Natural killer cell (primary cell): Measurements from ENCODE around the gene SLC49A3. TPM values are rescaled to one million over a fixed set of nuclear protein-coding genes. Genes with fewer than 3 reads are reported as not detected.
A peak's percentile ranks its signal among the peaks of the same experiment; 100 is the strongest.
"Not testable (repeated sequence)": the region's sequence is repeated elsewhere in the genome, so short reads cannot be mapped to it uniquely, and the experiment has no call there.

ENCODE experiments used
- ATAC-seq, 3 donors: fragments of 150-1000 bp in 2 of 3; fragments of 200-7000 bp in 1 of 3; cut with Tn5 transposase; 1 replicate in 1 of 3; 2 replicates in 2 of 3; pipeline ENCODE4 v1.10.0; 2021; ENCODE audit warnings: mild to moderate bottlenecking in 2 of 3, moderate library complexity in 2 of 3
- DNase-seq, 2 donors: peaks; one replicate each; pipeline versions ENCODE4 v3.0.0 to v3.0.0-alpha.2; 2013 to 2021; ENCODE audit warnings: mixed read lengths in 1 of 2
- H3K27ac ChIP-seq: one replicate; pipeline ENCODE4 v1.5.1; 2013; ENCODE audit warnings: mild to moderate bottlenecking, low read length
- H3K27me3 ChIP-seq: one replicate; pipeline ENCODE4 v1.6.1; 2013; ENCODE audit warnings: low read length; ENCODE audit not compliant: control insufficient read depth, insufficient read depth
- H3K36me3 ChIP-seq: one replicate; pipeline ENCODE4 v1.6.1; 2013; ENCODE audit warnings: low read length; ENCODE audit not compliant: control insufficient read depth, insufficient read depth
- H3K4me1 ChIP-seq: one replicate; pipeline ENCODE4 v1.6.1; 2013; ENCODE audit warnings: low read length; ENCODE audit not compliant: control insufficient read depth, insufficient read depth
- H3K4me3 ChIP-seq: one replicate; pipeline ENCODE4 v1.5.1; 2013; ENCODE audit warnings: low read length
- H3K9me3 ChIP-seq: one replicate; pipeline ENCODE4 v1.6.1; 2013; ENCODE audit warnings: low read length; ENCODE audit not compliant: control insufficient read depth, insufficient read depth
- H3K27ac Mint-ChIP-seq, 2 donors: one replicate each; pipeline ENCODE4 v1.8.0; 2022; ENCODE audit warnings: mild to moderate bottlenecking in 2 of 2, mixed read lengths in 2 of 2, moderate library complexity in 1 of 2
- H3K27me3 Mint-ChIP-seq, 2 donors: one replicate each; pipeline ENCODE4 v1.8.0; 2022; ENCODE audit warnings: low read depth in 2 of 2, mixed read lengths in 2 of 2
- H3K36me3 Mint-ChIP-seq: one replicate; pipeline ENCODE4 v1.8.0; 2022; ENCODE audit warnings: mixed read lengths
- H3K4me1 Mint-ChIP-seq, 2 donors: one replicate each; pipeline ENCODE4 v1.8.0; 2022; ENCODE audit warnings: mixed read lengths in 2 of 2
- H3K4me3 Mint-ChIP-seq: one replicate; pipeline ENCODE4 v1.8.0; 2022; ENCODE audit warnings: mild to moderate bottlenecking, moderate library complexity, mixed read lengths
- H3K9me3 Mint-ChIP-seq, 2 donors: one replicate each; pipeline ENCODE4 v1.8.0; 2022; ENCODE audit warnings: mixed read lengths in 2 of 2
- CTCF ChIP-seq: fragments of 200-600 bp; IDR thresholded peaks from one replicate; pipeline ENCODE4 v1.8.0; 2022; ENCODE audit warnings: antibody characterized with exemption
- WGBS: methylation state at CpG from one replicate; pipeline ENCODE4 v1.1.7; 2013; ENCODE audit warnings: missing lambda C conversion rate; ENCODE audit not compliant: insufficient coverage; 5-methylcytosine and 5-hydroxymethylcytosine counted together
- intact Hi-C: fragments of 100-400 bp; cut with micrococcal nuclease; formaldehyde crosslinking; loops from one replicate; pipeline ENCODE4 v1.14.2; 2022
- total RNA-seq, 4 donors: library from RNA; stranded (reverse); fragments of 120-200 nt in 1 of 4; gene quantifications; one replicate each; pipeline versions ENCODE4 v1.2.3 to v1.2.4, GENCODE V29; 2013 to 2022

The SLC49A3 gene
- total RNA-seq, 3 donors from 2014 or later (not counting 1 experiment from before 2014, with no cell fraction given) = 10.0 to 14.9 (median 10.4) TPM

GRCh38 chr4:706834-707598 is 18.1 kb upstream of the SLC49A3 start:
- H3K4me1 Mint-ChIP-seq = peaks cover 13 to 38% of the 10 kb centered on the region in 2 donors
- ATAC-seq = no peak
- no peak for DNase-seq
- Histone ChIP-seq H3K27ac (no peak overlapping the region), H3K27me3 (no peaks in the 10 kb centered on the region), H3K36me3 (no peaks in the 10 kb centered on the region), H3K9me3 (no peaks in the 10 kb centered on the region), H3K4me1 (peaks cover 32% of the 10 kb centered on the region), H3K4me3 (no peak overlapping the region)
- H3K27me3 Mint-ChIP-seq = no peaks in the 10 kb centered on the region
- intact Hi-C loops = loop anchor here (5.0 kb wide), 1 partner anchor 75 kb away; no protein-coding TSS in a partner anchor
- no peaks in the 10 kb centered on the region for H3K9me3 Mint-ChIP-seq
- peak overlapping the region; percentile 31 for H3K4me3 Mint-ChIP-seq
- WGBS = 89% methylated on average over 21 of the region's 21 CpGs
- no peaks in the 10 kb centered on the region for H3K36me3 Mint-ChIP-seq
- TF ChIP-seq CTCF = no peak
- H3K27ac Mint-ChIP-seq = peak overlapping the region in 1 of 2 donors; percentile 63

- DNase-seq, H3K27me3 Mint-ChIP-seq, H3K36me3 ChIP-seq, ATAC-seq, H3K9me3 Mint-ChIP-seq, H3K27me3 ChIP-seq, H3K36me3 Mint-ChIP-seq, H3K4me3 Mint-ChIP-seq, H3K9me3 ChIP-seq: not testable (repeated sequence)
- peak overlapping the region; percentile 70 for H3K27ac ChIP-seq
- peak overlapping the region; percentile 56 for H3K4me3 ChIP-seq
- WGBS = 6% methylated on average over 21 of the region's 21 CpGs
- Mint-ChIP-seq H3K27ac (peak overlapping the region in 1 of 2 donors; percentile 91), H3K4me1 (peaks cover 13 to 38% of the 10 kb centered on the region in 2 donors)
- peaks cover 32% of the 10 kb centered on the region for H3K4me1 ChIP-seq
- intact Hi-C loops = loop anchor here (5.0 kb wide), 1 partner anchor 76 kb away; no protein-coding TSS in a partner anchor
These were observed 17.2 kb upstream of the SLC49A3 start for GRCh38 chr4:706083-706633.

- peak; percentile 95 to 99 (median 97) for ATAC-seq
- DNase-seq = peak; percentile 91 to 96
- H3K27me3 ChIP-seq = no peaks in the 10 kb centered on the region
- H3K9me3 ChIP-seq = no peaks in the 10 kb centered on the region
- peak within 1 kb of the TSS; percentile 68 to 91 for H3K27ac Mint-ChIP-seq
- H3K27me3 Mint-ChIP-seq = no peaks in the 10 kb centered on the region
- H3K27ac ChIP-seq = peak within 1 kb of the TSS; percentile 70
- no peak for TF ChIP-seq CTCF
- intact Hi-C loops = loop anchor here (2.0 to 5.0 kb wide), 2 partner anchors 25 to 77 kb away; no protein-coding TSS in a partner anchor
- H3K36me3 ChIP-seq = no peaks in the 10 kb centered on the region
- H3K36me3 Mint-ChIP-seq = no peaks in the 10 kb centered on the region
- peak within 1 kb of the TSS; percentile 87 for H3K4me3 Mint-ChIP-seq
- H3K4me3 ChIP-seq = peak within 1 kb of the TSS; percentile 56
- peaks cover 32% of the 10 kb centered on the region for H3K4me1 ChIP-seq
- H3K4me1 Mint-ChIP-seq = peaks cover 13 to 37% of the 10 kb centered on the region in 2 donors
- H3K9me3 Mint-ChIP-seq = no peaks in the 10 kb centered on the region
- WGBS = 3% methylated on average over 82 of the region's 82 CpGs
These were observed 16.5 kb upstream of the SLC49A3 start, which contains the start of gene PCGF3 for GRCh38 chr4:705278-706082. Gene PCGF3, plus strand, starts transcription at chr4:705832. Its CDS starts 27,849 bp downstream, at chr4:733681.

- Histone ChIP-seq H3K36me3 (no peaks in the 10 kb centered on the region), H3K27me3 (no peaks in the 10 kb centered on the region), H3K4me1 (peaks cover 34% of the 10 kb centered on the region), H3K9me3 (no peaks in the 10 kb centered on the region), H3K4me3 (peak overlapping the region; percentile 49), H3K27ac (peak overlapping the region; percentile 61)
- no peaks in the 10 kb centered on the region for H3K27me3 Mint-ChIP-seq
- intact Hi-C loops = loop anchor here (2.0 to 5.0 kb wide), 2 partner anchors 24 to 77 kb away; no protein-coding TSS in a partner anchor
- ATAC-seq = no peak
- H3K4me1 Mint-ChIP-seq = peaks cover 7 to 32% of the 10 kb centered on the region in 2 donors
- H3K9me3 Mint-ChIP-seq = no peaks in the 10 kb centered on the region
- H3K4me3 Mint-ChIP-seq = peak overlapping the region; percentile 87
- peak overlapping the region; percentile 68 to 91 for H3K27ac Mint-ChIP-seq
- no peaks in the 10 kb centered on the region for H3K36me3 Mint-ChIP-seq
- WGBS = 96% methylated on average over 1 of the region's 1 CpG
- DNase-seq = no peak
- no peak for TF ChIP-seq CTCF
These were observed 16.0 kb upstream of the SLC49A3 start for GRCh38 chr4:704971-705277.
